H9 (cell line): ENCODE results near the gene MICB. TPM values are rescaled to one million over a fixed set of nuclear protein-coding genes. Genes with fewer than 3 reads are reported as not detected.

Experiments
- DNase-seq: peaks from one replicate; pipeline ENCODE4 v3.0.0-alpha.2; 2017
- H2AFZ ChIP-seq: one replicate; pipeline ENCODE4 v1.6.1; 2013; ENCODE audit warnings: mild to moderate bottlenecking, low read length, control low read depth, moderate library complexity
- H2AK5ac ChIP-seq: 2 replicates; pipeline ENCODE4 v1.6.1; 2013; ENCODE audit warnings: low read length, control low read depth, mixed read lengths; ENCODE audit not compliant: insufficient read length
- H2BK120ac ChIP-seq: one replicate; pipeline ENCODE4 v1.6.1; 2013; ENCODE audit warnings: low read depth, mild to moderate bottlenecking, low read length, control low read depth, inconsistent platforms; ENCODE audit not compliant: poor library complexity, severe bottlenecking
- H2BK12ac ChIP-seq: 2 replicates; pipeline ENCODE4 v1.6.1; 2013; ENCODE audit warnings: low read length, control low read depth, mixed read lengths, low read depth; ENCODE audit not compliant: insufficient read length
- H2BK15ac ChIP-seq: 2 replicates; pipeline ENCODE4 v1.6.1; 2013; ENCODE audit warnings: low read depth, low read length, control low read depth
- H2BK20ac ChIP-seq: one replicate; pipeline ENCODE4 v1.6.1; 2013; ENCODE audit warnings: low read depth, mild to moderate bottlenecking, low read length, control low read depth, inconsistent platforms; ENCODE audit not compliant: poor library complexity, severe bottlenecking
- H2BK5ac ChIP-seq: 2 replicates; pipeline ENCODE4 v1.6.1; 2013; ENCODE audit warnings: low read length, control low read depth, mixed read lengths; ENCODE audit not compliant: insufficient read length
- H3K14ac ChIP-seq: 2 replicates; pipeline ENCODE4 v1.6.1; 2013; ENCODE audit warnings: low read length, control low read depth; ENCODE audit not compliant: insufficient read depth
- H3K18ac ChIP-seq: 2 replicates; pipeline ENCODE4 v1.6.1; 2013; ENCODE audit warnings: low read depth, mild to moderate bottlenecking, mixed read lengths, low read length, control low read depth; ENCODE audit not compliant: insufficient read length
- H3K23ac ChIP-seq: 2 replicates; pipeline ENCODE4 v1.6.1; 2013; ENCODE audit warnings: low read length, control low read depth, mixed read lengths, low read depth; ENCODE audit not compliant: insufficient read length
- H3K23me2 ChIP-seq: 2 replicates; pipeline ENCODE4 v1.6.1; 2013; ENCODE audit warnings: low read depth, mild to moderate bottlenecking, mixed read lengths, low read length, control low read depth; ENCODE audit not compliant: insufficient read length, poor library complexity, severe bottlenecking
- H3K27ac ChIP-seq: 2 replicates; pipeline ENCODE4 v1.5.1; 2013; ENCODE audit warnings: low read length, control low read depth, mixed read lengths, low read depth; ENCODE audit not compliant: insufficient read length
- H3K27me3 ChIP-seq: 2 replicates; pipeline ENCODE4 v1.6.1; 2013; ENCODE audit warnings: low read length, control low read depth, inconsistent platforms; ENCODE audit not compliant: insufficient read depth
- H3K4ac ChIP-seq: 2 replicates; pipeline ENCODE4 v1.6.1; 2013; ENCODE audit warnings: low read depth, mild to moderate bottlenecking, control low read depth, inconsistent platforms, low read length, moderate library complexity
- H3K4me1 ChIP-seq: 2 replicates; pipeline ENCODE4 v1.6.1; 2013; ENCODE audit warnings: low read length, control low read depth, inconsistent platforms; ENCODE audit not compliant: insufficient read depth
- H3K4me2 ChIP-seq: 2 replicates; pipeline ENCODE4 v1.6.1; 2013; ENCODE audit warnings: low read length, control low read depth, mixed read lengths; ENCODE audit not compliant: insufficient read length, insufficient read depth
- H3K56ac ChIP-seq: 2 replicates; pipeline ENCODE4 v1.6.1; 2013; ENCODE audit warnings: low read depth, mild to moderate bottlenecking, mixed read lengths, low read length, control low read depth; ENCODE audit not compliant: insufficient read length
- H3K79me1 ChIP-seq: 2 replicates; pipeline ENCODE4 v1.6.1; 2013; ENCODE audit warnings: low read depth, mild to moderate bottlenecking, moderate library complexity, low read length, control low read depth, inconsistent platforms; ENCODE audit not compliant: insufficient read depth, poor library complexity, severe bottlenecking
- H3K79me2 ChIP-seq: 2 replicates; pipeline ENCODE4 v1.6.1; 2013; ENCODE audit warnings: low read length, control low read depth, inconsistent platforms; ENCODE audit not compliant: insufficient read depth
- H3K9ac ChIP-seq: 2 replicates; pipeline ENCODE4 v1.6.1; 2013; ENCODE audit warnings: low read length, control low read depth, mixed read lengths; ENCODE audit not compliant: insufficient read length; ENCODE audit errors: extremely low read depth
- H3K9me3 ChIP-seq: one replicate; pipeline ENCODE4 v1.6.1; 2013; ENCODE audit warnings: low read depth, low read length, inconsistent platforms; ENCODE audit not compliant: control insufficient read depth
- H3T11ph ChIP-seq: one replicate; pipeline ENCODE4 v1.6.1; 2013; ENCODE audit warnings: mild to moderate bottlenecking, low read length, control low read depth, inconsistent platforms
- H4K20me1 ChIP-seq: one replicate; pipeline ENCODE4 v1.6.1; 2013; ENCODE audit not compliant: control insufficient read depth, insufficient read length, insufficient read depth
- H4K5ac ChIP-seq: 2 replicates; pipeline ENCODE4 v1.6.1; 2013; ENCODE audit warnings: low read depth, mild to moderate bottlenecking, mixed read lengths, low read length, control low read depth; ENCODE audit not compliant: insufficient read length
- H4K8ac ChIP-seq: replicated peaks from 2 replicates; pipeline ENCODE4 v1.6.1; 2013; ENCODE audit warnings: low read length, control low read depth, mixed read lengths, low read depth; ENCODE audit not compliant: insufficient read length
- H4K91ac ChIP-seq: 2 replicates; pipeline ENCODE4 v1.6.1; 2013; ENCODE audit warnings: low read depth, mild to moderate bottlenecking, moderate library complexity, mixed read lengths, low read length, control low read depth; ENCODE audit not compliant: insufficient read length
- H3K27ac Mint-ChIP-seq, 3 experiments: 2 replicates in 2 of 3; 3 replicates in 1 of 3; pipeline ENCODE4 v1.8.0; 2020 to 2021; ENCODE audit warnings: mixed read lengths in 3 of 3, mild to moderate bottlenecking in 1 of 3, moderate library complexity in 1 of 3
- H3K27me3 Mint-ChIP-seq: 2 replicates; pipeline ENCODE4 v1.8.0; 2021; ENCODE audit warnings: low read depth, mild to moderate bottlenecking, moderate library complexity, mixed read lengths
- H3K36me3 Mint-ChIP-seq, 3 experiments: 2 replicates in 2 of 3; 3 replicates in 1 of 3; pipeline ENCODE4 v1.8.0; 2020 to 2021; ENCODE audit warnings: low read depth in 3 of 3, mixed read lengths in 3 of 3; ENCODE audit not compliant: insufficient read depth in 1 of 3
- H3K4me1 Mint-ChIP-seq, 2 experiments: 2 replicates each; pipeline ENCODE4 v1.8.0; 2020; ENCODE audit warnings: mixed read lengths in 2 of 2
- H3K4me3 Mint-ChIP-seq, 2 experiments: 2 replicates in 1 of 2; 3 replicates in 1 of 2; pipeline ENCODE4 v1.8.0; 2020 to 2021; ENCODE audit warnings: mild to moderate bottlenecking in 2 of 2, mixed read lengths in 2 of 2, moderate library complexity in 1 of 2
- H3K9me3 Mint-ChIP-seq, 2 experiments: 2 replicates in 1 of 2; 3 replicates in 1 of 2; pipeline ENCODE4 v1.8.0; 2020; ENCODE audit warnings: mild to moderate bottlenecking in 2 of 2, mixed read lengths in 2 of 2, moderate library complexity in 1 of 2
- WGBS: extraction: QIAGEN DNeasy Blood & Tissue Kit; methylation state at CpG from one replicate; pipeline ENCODE4 v1.1.7; 2013; ENCODE audit warnings: missing lambda C conversion rate, low lambda C conversion rate, mixed read lengths; ENCODE audit not compliant: insufficient read length; ENCODE audit errors: extremely low coverage; 5-methylcytosine and 5-hydroxymethylcytosine counted together
- total RNA-seq: library from RNA; stranded (reverse); gene quantifications from 2 replicates; pipeline ENCODE4 v1.2.1, GENCODE V29; 2021
- TF ChIP-seq, protein P1 (sequence below): fragments of 200-600 bp; sonication (generic); conservative IDR thresholded peaks from 3 replicates; pipeline ENCODE4 v1.8.0; 2021; ENCODE audit warnings: antibody characterized with exemption, mild to moderate bottlenecking

MICB gene
- total RNA-seq, 1 experiment from 2014 or later = 6.2 TPM

DNA sequence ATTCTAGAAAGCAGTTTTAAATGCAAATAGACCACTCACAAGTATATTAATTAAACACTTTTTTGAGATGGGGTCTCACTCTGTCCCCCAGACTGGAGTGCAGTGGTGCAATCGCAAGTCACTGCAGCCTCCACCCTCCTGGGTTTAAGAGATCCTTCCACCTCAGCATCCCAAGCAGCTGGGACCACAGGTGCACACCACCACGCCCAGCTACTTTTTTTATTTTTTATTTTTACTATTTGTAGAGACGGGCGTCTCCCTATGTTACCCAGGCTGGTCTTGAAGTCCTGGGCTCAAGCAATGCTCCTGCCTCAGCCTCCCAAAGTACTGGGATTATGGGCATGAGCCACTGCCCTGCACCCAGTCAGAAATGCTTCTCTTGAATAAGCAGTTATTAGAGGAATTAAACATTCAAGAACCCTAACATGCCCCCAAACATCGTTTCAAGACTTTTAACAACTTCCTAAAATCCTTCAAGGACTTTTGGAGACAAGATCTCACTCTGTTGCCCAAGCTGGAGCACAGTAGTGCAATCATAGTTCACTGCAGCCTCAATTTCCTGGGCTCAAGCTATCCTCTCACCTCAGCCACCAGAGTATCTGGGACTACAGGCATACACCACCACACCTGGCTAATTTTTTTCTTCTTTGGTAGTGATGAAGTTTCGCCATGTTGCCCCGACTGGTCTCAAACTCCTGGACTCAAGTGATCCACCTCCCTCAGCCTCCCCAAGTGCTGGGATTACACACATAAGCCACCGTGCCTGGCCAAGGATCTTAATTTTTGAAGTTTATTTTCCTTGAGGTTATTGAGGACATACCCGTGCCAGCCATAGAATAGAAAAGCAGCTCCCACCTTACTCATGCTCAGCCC, 34.1 kb downstream of the MICB start:
- H3K27ac Mint-ChIP-seq = peak overlapping the region in 2 of 3 experiments; percentile 58 to 89; a peak in 3 of 7 replicates
- H3K27me3 Mint-ChIP-seq = no peaks in the 10 kb centered on the region
- no peaks in the 10 kb centered on the region; the same call in 1 of the 2 replicates for H3K79me2 ChIP-seq
- no peak overlapping the region for H4K8ac ChIP-seq
- no peak overlapping the region for H4K5ac ChIP-seq
- H3K18ac ChIP-seq = no peak overlapping the region
- H2BK15ac ChIP-seq = no peak overlapping the region
- no peak overlapping the region; a peak in 1 of 5 replicates for H3K4me3 Mint-ChIP-seq
- H3K27me3 ChIP-seq = no peaks in the 10 kb centered on the region
- no peak overlapping the region for H3K27ac ChIP-seq
- H3K23ac ChIP-seq = no peak overlapping the region
- H3K79me1 ChIP-seq = peaks cover 11% of the 10 kb centered on the region
- no peak overlapping the region for H2BK12ac ChIP-seq
- H3K23me2 ChIP-seq = no peaks in the 10 kb centered on the region
- H3K4me1 Mint-ChIP-seq = peaks cover 23 to 33% of the 10 kb centered on the region in 2 experiments
- no peak overlapping the region for H3K9ac ChIP-seq
- peaks cover 4% of the 10 kb centered on the region for H4K20me1 ChIP-seq
- no peak overlapping the region for H3K4ac ChIP-seq
- TF ChIP-seq, protein P1, sequence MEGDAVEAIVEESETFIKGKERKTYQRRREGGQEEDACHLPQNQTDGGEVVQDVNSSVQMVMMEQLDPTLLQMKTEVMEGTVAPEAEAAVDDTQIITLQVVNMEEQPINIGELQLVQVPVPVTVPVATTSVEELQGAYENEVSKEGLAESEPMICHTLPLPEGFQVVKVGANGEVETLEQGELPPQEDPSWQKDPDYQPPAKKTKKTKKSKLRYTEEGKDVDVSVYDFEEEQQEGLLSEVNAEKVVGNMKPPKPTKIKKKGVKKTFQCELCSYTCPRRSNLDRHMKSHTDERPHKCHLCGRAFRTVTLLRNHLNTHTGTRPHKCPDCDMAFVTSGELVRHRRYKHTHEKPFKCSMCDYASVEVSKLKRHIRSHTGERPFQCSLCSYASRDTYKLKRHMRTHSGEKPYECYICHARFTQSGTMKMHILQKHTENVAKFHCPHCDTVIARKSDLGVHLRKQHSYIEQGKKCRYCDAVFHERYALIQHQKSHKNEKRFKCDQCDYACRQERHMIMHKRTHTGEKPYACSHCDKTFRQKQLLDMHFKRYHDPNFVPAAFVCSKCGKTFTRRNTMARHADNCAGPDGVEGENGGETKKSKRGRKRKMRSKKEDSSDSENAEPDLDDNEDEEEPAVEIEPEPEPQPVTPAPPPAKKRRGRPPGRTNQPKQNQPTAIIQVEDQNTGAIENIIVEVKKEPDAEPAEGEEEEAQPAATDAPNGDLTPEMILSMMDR = no peak
- no peak overlapping the region for H3K14ac ChIP-seq
- H2BK120ac ChIP-seq = no peak overlapping the region
- no peak for DNase-seq
- H3K9me3 Mint-ChIP-seq = no peaks in the 10 kb centered on the region; a peak in 1 of 5 replicates
- H3K4me1 ChIP-seq = no peaks in the 10 kb centered on the region; the same call in 1 of the 2 replicates
- WGBS = no CpG with 5 or more reads among the region's 9 CpGs
- no peak overlapping the region for H2AK5ac ChIP-seq
- H3K9me3 ChIP-seq = no peaks in the 10 kb centered on the region
- H2BK5ac ChIP-seq = no peak overlapping the region
- H4K91ac ChIP-seq = no peak overlapping the region
- no peak overlapping the region for H3K56ac ChIP-seq
- H3T11ph ChIP-seq = no peak overlapping the region
- H2AFZ ChIP-seq = no peak overlapping the region
- no peak overlapping the region for H2BK20ac ChIP-seq
- H3K4me2 ChIP-seq = no peak overlapping the region
- peaks cover 66 to 76% (median 71%) of the 10 kb centered on the region in 3 experiments for H3K36me3 Mint-ChIP-seq
